Activated T-cell treated with anti-CD3 and anti-CD28 coated beads for 48 hours (primary cell): ENCODE data around the gene THAP6.
A peak's percentile ranks its signal among the peaks of the same experiment; 100 is the strongest.
"Not testable (repeated sequence)": the region's sequence is repeated elsewhere in the genome, so short reads cannot be mapped to it uniquely, and the experiment has no call there.

Experiments used
- DNase-seq: peaks from one replicate; pipeline ENCODE4 v3.0.0-alpha.2; 2020; ENCODE audit warnings: low read depth

Gene THAP6

DNA sequence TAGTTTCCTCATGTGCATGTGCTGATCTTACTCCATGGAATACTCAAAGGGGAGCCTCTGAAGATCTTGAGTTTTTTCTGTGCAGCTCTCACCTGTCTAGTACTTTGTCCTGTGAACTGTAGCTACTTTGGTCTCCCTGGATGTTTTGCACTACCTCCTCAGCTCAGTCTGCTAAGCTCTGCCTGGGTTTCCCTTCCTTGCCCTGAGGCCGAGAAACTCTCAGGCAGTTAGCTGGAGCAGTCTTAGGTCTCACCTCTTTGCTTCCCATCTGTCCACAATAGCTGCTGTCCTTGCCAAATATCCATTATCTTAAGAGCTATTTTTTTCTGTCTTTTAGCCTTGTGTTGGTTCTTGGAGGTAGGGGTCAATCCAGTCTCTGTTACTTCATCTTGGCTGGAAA lies 11.6 kb downstream of the THAP6 start:
- DNase-seq, result no peak

DNA sequence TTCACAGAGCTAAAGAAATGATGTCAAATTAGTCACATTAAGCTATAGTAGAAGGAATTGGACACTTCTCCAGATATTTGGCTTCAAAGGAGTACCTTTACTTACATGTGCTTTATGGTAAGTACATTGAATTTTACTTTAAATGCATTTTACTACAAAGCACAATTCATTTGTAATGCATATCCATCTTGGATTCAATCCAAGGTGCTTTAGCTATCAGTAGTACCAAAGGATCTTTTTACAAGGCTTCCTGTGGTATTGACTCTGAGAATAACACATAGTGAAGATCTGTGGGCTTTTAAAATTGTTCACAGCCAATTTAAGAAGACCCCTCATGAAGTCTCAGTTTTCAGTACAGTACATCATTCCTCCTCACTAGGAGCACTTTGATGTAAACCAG lies 13.2 kb downstream of the THAP6 start:
- DNase-seq, result no peak

DNA sequence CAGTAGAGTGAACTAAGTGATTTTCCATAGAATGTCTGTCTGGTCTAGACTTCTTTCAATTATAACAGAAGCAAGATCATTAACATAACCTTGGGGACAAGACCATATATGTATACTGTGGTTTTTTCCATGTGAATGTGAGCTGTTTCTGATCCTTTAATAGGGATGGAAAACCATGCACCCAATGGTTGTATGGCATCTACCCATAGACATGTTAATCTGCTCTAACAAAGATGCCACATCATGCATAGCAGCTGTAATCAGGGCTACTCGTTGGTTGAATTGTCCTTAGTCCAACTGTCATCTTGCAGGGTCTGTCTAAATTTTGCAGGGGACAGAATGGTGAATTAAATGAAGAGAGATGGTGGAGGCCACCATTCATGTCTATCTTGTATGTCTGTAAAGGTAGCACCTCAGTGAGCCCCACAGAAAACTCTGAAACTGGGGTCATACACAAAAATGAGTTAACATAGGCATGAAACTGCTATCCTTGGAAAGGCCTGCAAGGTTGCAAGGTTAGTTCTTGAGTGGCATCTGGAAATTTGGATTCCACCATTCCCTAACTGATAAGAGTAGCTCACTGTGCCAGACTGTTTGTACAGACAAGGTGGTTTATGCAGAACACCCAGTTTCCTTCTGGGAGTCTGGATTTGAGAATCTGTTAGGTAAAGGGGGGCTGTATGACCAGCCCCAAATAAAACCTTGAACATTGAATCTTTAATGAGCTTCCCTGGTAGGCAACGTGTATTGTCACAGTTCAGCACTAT lies 16.5 kb downstream of the THAP6 start:
- no peak for DNase-seq

DNA sequence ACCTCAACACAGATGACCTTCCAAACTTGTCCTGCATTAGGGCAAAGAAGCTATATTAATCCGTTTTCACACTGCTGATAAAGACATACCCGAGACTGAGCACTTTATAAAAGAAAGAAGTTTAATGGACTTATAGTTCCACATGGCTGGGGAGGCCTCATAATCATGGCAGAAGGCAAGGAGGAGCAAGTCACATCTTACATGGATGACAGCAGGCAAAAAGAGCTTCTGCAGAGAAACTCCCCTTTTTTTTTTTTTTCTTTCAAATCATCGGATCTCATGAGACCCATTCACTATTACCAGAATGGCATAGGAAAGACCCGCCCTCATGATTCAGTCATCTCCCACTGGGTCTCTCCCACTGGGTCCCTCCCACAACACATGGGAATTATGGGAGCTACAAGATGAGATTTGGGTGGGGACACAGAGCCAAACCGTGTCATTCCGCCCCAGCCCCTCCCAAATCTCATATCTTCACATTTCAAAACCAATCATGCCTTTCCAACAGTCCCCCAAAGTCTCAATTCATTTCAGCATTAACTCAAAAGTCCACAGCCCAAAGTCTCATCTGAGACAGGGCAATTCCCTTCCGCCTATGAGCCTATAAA lies 17.4 kb downstream of the THAP6 start:
- DNase-seq, result not testable (repeated sequence)

DNA sequence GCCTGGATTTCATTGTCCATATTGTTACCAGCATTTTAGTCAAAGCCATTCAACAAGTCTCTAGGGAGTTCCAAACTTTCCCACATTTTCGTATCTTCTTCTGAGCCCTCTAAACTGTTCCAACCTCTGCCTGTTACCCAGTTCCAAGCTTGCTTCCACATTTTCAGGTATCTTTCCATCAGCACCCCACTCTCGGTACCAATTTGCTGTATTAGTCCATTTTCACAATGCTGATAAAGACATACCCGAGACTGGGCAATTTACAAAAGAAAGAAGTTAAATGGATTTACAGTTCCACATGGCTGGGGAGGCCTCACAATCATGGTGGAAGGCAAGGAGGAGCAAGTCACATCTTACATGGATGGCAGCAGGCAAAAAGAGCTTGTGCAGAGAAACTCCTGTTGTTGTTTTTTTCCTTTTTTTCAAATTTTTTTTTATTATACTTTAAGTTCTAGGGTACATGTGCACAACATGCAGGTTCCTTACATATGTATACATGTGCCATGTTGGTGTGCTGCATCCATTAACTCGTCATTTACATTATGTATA lies 19.1 kb downstream of the THAP6 start:
- not testable (repeated sequence) for DNase-seq

DNA sequence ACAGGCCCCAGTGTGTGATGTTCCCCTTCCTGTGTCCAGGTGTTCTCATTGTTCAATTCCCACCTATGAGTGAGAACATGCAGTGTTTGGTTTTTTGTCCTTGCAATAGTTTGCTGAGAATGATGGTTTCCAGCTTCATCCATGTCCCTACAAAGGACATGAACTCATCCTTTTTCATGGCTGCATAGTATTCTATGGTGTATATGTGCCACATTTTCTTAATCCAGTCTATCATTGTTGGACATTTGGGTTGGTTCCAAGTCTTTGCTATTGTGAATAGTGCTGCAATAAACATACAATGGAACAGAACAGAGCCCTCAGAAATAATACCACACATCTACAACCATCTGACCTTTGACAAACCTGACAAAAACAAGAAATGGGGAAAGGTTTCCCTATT lies 19.7 kb downstream of the THAP6 start:
- DNase-seq, result not testable (repeated sequence)

DNA sequence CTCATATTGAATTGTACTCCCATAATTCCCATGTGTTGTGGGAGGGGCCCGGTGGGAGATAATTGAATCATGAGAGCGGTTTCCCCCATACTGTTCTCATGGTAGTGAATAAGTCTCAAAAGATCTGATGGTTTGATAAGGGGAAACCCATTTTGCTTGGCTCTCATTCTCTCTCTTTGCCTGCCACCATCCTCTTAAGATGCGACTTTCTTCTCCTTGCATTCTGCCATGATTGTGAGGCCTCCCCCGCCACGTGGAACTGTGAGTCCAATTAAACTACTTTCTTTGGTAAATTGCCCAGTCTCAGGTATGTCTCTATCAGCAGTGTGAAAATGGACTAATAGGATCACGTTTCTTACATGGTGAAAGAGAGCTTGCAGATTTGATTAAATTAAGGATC lies 23.0 kb downstream of the THAP6 start:
- DNase-seq, result not testable (repeated sequence)

DNA sequence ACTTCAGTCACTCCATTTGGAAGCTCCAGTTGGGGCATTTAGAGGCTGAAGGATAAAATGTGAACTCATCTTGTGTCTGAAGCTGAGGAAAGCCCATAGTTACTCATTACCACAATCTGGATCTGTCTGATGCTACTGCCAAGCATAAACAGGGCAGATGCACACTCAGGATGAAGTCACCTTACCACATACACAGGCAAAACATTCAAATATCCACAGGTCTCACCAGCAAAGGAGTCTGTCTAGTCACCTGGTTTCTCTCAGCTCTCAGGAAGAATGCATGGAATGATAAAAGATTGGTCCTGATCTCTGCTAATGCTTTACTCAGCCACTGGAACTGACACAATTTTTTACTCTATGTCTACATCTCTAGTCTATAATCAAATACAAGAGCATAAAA lies 28.6 kb downstream of the THAP6 start:
- no peak for DNase-seq

DNA sequence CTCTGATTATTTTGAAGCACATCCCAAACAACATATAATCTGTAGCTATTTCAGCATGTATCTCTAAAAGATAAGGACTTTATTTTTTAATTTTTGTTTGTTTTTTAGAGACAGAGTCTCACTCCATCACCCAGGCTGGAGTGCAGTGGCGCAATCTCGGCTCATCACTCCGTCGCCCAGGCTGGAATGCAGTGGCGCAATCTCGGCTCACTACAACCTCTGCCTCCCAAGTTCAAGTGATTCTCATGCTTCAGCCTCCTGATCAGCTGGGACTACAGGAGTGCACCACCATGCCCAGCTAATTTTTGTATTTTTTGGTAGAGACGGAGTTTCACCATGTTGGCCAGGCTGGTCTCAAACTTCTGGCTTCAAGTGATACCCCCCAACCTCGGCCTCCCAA lies 29.9 kb downstream of the THAP6 start:
- DNase-seq, result not testable (repeated sequence)

DNA sequence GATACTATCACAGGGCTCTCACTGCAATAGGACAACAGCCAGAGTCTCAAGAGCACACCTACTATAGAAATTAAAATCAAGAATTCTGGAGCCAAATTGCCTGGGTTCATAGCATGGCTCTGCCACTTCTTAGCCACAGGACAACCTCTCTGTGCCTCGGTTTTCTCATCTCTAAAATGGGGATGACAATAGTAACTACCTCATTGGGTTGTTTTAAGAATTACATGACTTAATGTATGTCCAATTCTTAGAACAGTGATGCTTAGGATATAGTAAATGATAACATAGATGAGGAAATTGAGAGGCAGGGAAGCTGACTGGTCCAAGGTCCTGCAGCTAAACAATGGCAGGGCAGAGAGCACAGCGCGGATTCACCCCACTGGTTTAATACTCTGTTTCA lies 30.6 kb downstream of the THAP6 start:
- no peak for DNase-seq

DNA sequence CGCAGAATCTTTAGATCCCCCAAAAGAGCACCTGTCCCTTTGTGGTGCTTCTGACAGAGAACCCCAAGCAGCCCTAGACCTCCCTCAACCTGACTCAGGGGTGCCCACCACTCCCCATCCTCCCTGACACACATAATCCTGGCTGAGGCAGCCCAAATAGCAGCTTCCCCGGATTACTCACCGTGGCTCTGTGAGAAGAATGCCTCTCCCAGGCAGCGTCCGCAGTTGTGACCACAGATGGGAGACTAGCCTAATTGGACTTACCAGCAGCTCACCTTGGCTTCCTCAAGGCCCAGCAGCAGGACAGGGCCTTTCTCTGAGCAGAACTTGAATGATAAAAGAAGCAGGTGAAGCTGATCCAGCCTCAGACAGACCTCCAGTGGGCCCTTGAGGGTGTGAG lies 31.3 kb downstream of the THAP6 start:
- no peak for DNase-seq

DNA sequence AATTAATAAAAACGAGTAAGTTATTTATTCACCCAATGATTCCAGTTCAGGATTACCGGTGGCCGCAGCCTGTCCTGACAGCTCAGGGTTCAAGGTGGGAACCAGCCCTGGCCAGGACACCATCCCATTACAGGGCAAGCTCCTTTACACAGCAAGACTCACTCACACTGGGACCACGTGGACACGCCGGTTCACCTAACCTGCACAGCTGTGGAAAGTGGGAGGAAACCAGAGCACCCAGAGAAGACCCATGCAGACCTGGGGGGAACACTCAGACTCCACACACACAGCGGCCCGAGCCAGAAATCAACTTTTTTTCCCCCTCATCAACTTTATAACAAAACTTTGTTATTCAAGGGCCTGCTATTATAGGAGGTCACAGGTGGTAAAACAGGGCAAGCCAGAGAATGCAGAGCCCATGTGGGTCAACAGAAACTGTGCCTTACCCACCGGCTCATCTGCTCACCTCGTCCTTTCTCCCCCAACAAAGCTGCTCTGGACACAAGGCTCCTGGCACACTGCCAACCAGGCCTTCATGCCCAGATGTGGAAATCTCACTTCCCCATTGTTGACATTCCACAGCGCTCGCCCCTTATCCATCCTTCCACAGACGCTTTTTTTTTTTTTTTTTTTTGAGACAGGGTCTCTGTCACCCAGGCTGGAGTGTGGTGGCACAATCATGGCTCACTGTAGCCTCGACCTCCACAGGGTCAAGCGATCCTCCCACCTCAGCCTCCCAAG lies 33.5 kb downstream of the THAP6 start:
- no peak for DNase-seq

DNA sequence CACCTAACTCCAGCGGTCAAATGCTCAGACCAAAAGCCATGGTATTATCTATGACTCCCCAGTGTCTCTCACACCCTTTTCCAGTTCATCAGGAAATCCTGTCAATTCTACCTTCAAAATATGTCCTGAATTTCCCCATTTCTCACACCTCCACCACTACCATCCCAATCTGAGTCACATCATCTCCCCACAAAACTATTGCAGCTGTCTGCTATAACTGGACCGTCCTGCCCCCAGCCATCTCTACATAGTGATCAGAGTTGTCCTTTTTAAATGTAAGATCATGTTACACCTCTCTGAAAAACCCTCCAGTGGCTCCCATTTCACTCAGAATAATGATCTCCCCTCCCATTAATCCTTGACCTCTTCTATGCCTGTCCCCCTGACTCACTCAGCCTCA lies 34.7 kb downstream of the THAP6 start:
- DNase-seq, result no peak

DNA sequence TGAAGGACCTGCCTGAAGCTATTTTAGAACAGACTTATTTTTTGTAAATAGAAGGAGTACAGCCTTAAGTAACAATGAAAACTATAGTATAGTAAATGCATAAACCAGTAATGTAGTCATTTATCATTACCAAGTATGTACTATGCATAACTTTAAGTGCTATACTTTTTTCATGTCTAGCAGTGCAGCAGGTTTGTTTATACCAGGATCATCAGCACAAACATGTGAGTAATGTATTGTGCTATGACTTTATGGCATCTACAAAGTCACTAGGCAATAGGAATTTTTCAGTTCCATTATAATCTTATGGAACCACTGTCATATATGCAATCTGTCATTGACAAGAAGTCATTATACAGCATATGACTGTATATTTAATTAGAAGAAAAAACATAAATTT lies 38.2 kb downstream of the THAP6 start:
- no peak for DNase-seq

DNA sequence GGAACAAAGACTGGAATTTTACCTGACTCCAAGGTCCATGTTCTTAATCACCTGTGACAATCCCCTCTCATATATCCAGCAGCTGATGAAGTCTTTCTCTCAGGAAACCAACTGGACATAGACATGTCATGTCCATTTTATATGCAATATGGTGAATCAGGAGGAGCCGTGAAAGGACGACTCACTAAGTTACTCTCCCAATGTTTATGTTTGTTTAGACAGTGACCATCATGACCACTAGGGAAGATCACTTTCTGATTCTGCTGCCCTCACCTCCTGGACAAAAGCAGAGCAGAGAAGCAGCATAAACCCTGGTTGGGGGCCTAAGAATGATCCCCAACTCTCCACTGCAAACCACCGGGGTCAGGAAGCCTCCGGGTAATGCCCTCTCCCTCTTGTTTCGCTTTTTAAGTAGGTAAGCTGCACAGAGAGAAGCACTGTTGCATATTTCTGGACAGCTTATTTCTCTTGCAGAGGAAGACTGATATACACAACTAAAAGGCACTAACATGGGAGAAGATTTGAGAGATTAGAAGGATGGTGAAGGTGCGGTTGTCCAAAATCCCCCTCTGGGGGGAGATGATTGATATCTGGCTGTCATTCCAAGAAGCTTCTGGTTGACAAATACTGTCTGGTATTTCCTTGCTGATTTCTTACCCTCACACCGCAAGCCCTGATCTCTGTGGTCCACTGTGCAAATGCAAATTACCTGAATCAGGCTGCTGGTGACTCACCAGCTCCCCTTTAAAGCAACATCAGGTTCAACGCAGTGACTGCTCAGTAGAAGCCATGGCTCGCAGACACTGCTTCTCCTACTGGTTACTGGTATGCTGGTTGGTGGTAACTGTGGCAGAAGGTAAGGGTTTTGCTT lies 41.3 kb downstream of the THAP6 start, which contains the start of gene ODAPH:
Gene ODAPH (plus strand): TSS at position 773 of the 871 bp plus-strand sequence. CDS start 17 bp downstream, at position 790.
- peak; percentile 12 for DNase-seq

DNA sequence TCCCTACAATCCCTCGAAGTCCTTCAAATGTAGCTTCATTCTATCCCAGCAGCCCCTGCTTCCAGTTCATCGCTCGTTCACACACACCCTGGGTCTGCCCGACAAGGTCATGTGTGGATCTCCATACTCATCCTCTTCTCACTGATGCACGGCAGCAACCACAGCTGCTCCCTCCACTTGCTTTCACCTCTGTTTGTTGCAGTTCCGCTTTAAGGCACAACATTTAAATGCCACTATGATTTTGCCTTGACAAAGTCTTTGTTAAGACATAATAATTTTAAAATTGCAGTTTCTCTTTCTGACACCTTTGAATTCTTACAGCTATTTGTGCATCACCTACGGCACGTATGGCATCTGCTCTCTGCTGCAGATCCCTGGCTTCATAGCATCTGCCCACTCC lies 43.4 kb downstream of the THAP6 start:
- no peak for DNase-seq

DNA sequence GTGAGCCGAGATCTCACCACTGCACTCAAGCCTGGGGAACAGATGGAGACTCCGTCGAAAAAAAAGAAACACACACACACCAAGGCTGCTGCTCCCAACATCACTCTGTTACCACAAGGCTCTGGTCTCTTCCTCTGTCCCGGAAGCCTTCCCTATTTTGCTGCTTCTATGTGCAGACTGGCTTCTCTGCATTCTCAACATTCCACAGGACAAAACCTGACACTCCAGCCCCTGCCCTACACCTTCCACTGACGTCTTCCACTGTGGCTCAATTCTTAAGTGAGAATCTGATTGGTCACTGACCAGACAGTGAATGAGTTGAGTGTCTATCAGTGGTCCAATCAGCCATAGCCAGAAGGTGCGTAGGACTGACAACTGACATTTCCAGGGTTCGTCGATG lies 47.5 kb downstream of the THAP6 start:
- no peak for DNase-seq

DNA sequence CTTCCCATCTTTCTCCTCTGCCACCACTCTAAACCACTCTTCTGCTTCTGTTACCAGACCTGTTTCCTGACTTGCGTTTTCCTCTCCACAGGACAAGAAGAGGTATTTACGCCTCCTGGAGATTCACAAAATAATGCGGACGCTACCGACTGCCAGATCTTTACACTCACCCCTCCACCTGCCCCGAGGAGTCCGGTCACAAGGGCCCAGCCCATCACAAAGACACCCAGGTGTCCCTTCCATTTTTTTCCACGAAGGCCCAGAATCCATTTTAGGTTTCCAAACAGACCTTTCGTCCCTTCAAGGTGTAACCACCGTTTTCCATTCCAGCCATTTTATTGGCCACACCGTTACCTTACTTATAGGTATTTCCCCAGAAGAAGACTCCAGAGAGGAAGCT lies 49.8 kb downstream of the THAP6 start:
- DNase-seq, result no peak

DNA sequence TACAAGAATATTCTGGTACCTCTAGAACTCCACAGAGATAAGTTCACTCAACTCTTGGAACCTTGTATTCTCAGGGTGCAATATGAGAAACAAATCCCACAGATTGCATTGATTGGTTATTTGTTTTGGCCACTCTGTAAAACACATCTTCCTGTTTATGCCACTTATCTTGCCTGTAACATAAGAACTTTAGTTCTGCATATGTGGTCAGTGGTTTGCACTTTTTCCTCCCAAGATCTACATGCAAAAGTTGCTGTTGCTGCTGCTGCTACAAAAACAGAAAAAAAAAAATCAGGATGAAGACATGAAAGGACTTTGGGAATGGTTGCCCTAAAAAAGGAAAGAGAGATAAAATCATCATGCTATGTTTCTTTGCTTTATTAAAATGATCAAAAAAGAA lies 51.2 kb downstream of the THAP6 start:
- no peak for DNase-seq

DNA sequence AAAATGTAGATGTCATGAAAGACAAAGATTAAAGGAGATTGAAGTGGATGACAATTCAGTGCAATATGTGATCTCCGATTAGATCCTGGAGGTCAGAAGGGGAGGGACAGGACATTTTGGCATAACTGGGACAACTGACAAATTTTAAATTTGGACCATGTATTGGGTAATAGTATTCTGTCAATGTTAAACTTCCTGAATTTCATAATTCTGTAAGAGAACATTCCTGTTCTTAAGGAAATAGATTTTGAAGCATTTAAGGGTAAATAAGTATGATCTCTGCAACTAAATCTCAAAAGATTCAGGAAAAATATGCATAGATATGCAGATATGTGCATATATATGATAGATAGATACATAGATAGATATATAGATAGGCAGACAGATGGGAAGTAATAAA lies 52.6 kb downstream of the THAP6 start:
- no peak for DNase-seq

DNA sequence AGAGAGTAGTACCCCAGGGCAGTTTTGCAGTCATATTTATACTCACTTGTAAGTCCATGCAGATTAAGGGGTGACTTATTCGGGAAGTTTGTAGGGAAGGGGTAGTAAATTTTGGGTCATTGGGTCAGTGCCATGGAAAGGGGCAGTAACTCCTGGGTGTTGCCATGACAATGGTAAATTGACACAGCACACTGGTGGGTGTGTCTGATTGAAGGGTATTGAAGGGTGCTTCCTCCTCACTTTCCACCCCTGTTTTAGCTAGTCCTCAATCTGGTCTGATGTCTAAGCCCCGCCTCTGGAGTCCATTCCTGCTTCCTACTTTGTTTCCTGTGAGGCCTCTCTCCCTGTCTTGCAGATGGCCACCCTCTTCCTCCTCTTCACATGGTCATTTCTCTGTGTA lies 53.5 kb downstream of the THAP6 start:
- DNase-seq, result no peak
